ENCODE results near the gene NRXN2. TPM values are rescaled to one million over a fixed set of nuclear protein-coding genes. Genes with fewer than 3 reads are reported as not detected.

Gene NRXN2
- total and polyA plus RNA-seq, 2 of the 13 experiments (the other 11 are each of a cell fraction or from before 2014, with no cell fraction given): not detected

DNA sequence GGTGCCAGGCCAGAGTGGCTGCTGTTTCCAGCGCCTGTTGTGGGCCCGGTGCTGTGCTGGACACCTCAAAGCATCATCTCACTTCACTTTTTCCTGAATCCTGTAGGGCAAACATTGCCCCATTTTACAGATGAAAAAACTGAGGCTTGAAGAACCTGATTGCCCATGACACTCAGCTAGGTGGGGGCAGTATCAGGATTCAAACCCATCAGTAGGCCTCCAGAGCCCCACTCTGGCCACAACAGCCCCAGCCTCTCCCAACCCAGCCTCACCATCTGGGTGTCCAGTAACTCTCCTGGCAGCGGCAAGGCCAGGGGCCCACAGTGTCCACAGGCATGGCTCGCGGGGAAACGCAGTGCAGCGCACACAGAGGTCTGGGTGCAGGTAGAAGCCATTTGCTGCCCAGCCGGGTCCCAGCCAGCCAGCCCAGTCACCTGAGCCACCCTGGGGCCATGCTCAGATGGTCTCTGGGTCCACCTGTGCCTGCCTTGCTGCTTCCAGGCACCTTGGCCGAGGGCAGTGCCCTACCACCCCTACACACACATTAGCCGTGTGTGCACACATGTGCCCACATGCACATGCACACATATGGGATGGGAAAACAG, 120.4 kb downstream of the NRXN2 start:
- no peak overlapping the region for H3K4me3 ChIP-seq (replicated peaks in 1 of 3; ENCODE audit: insufficient read depth in 1 of 3, low read depth in 2 of 3, low read length in 3 of 3)
- intact Hi-C loops (cut with micrococcal nuclease; ENCODE audit: unreplicated experiment) (no loop called here), in situ Hi-C loops (cut with HindIII; ENCODE audit: extremely low pct_ligation_motif_present, low pct_unique_long_range_greater_than_20kb) (no loop called here)
- CTCF ChIA-PET (ENCODE audit: low intra/inter-chr PET ratio, low total read pairs): no interaction called here
- H3K9ac ChIP-seq (ENCODE audit: insufficient read depth, low read depth, low read length): no peak overlapping the region
- no peaks in the 10 kb centered on the region for H3K9me3 ChIP-seq (ENCODE audit: low read length)
- FAIRE-seq (no peak), ATAC-seq (no peak), DNase-seq (ENCODE audit: low spot score) (no peak)
- no peaks in the 10 kb centered on the region for H3K79me2 ChIP-seq (ENCODE audit: insufficient read depth, low read length)
- 25% methylated on average over 4 of the region's 10 CpGs for WGBS (ENCODE audit: low lambda C conversion rate)
- no TSS peak for BruUV-seq (replicated peaks)
- H3K4me1 ChIP-seq (ENCODE audit: insufficient read depth, low read length): no peaks in the 10 kb centered on the region; the same call in 1 of the 2 replicates
- no peak overlapping the region for H3K27ac ChIP-seq (ENCODE audit: extremely low read length, insufficient read depth, low read length)
- H3K27me3 ChIP-seq (ENCODE audit: control insufficient read depth in 1 of 2, insufficient read depth in 2 of 2, low read length in 2 of 2): peaks cover 11 to 34% of the 10 kb centered on the region in 2 experiments; a peak in 3 of 5 replicates
- no peaks in the 10 kb centered on the region for H4K20me1 ChIP-seq (ENCODE audit: insufficient read depth, low read length)
- no peaks in the 10 kb centered on the region for H3K36me3 ChIP-seq (replicated peaks in 1 of 2; ENCODE audit: control insufficient read depth in 1 of 2, insufficient read depth in 2 of 2, low read length in 2 of 2)
- POLR2A ChIA-PET: no interaction called here
- H3K4me2 ChIP-seq (ENCODE audit: low read depth, low read length): no peak overlapping the region
- no peak overlapping the region for H2AFZ ChIP-seq (ENCODE audit: low read length)
- TF ChIP-seq DNMT3B (CRISPR knock-in tag; conservative IDR thresholded peaks at IDR 0.05): no peak
- TF ChIP-seq ZNF510 (CRISPR knock-in tag; IDR thresholded peaks at IDR 0.05; ENCODE audit: low read depth): no peak
- peak; percentile 65; the same call in 1 of the 2 replicates for TF ChIP-seq ZNF629 (CRISPR knock-in tag; conservative IDR thresholded peaks at IDR 0.05)
- TF ChIP-seq, protein P1, sequence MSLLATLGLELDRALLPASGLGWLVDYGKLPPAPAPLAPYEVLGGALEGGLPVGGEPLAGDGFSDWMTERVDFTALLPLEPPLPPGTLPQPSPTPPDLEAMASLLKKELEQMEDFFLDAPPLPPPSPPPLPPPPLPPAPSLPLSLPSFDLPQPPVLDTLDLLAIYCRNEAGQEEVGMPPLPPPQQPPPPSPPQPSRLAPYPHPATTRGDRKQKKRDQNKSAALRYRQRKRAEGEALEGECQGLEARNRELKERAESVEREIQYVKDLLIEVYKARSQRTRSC (CRISPR knock-in tag; IDR thresholded peaks at IDR 0.05; ENCODE audit: low read depth): no peak
- TF ChIP-seq ZNF260 (CRISPR knock-in tag; IDR thresholded peaks at IDR 0.05; ENCODE audit: borderline replicate concordance, low read depth): no peak

DNA sequence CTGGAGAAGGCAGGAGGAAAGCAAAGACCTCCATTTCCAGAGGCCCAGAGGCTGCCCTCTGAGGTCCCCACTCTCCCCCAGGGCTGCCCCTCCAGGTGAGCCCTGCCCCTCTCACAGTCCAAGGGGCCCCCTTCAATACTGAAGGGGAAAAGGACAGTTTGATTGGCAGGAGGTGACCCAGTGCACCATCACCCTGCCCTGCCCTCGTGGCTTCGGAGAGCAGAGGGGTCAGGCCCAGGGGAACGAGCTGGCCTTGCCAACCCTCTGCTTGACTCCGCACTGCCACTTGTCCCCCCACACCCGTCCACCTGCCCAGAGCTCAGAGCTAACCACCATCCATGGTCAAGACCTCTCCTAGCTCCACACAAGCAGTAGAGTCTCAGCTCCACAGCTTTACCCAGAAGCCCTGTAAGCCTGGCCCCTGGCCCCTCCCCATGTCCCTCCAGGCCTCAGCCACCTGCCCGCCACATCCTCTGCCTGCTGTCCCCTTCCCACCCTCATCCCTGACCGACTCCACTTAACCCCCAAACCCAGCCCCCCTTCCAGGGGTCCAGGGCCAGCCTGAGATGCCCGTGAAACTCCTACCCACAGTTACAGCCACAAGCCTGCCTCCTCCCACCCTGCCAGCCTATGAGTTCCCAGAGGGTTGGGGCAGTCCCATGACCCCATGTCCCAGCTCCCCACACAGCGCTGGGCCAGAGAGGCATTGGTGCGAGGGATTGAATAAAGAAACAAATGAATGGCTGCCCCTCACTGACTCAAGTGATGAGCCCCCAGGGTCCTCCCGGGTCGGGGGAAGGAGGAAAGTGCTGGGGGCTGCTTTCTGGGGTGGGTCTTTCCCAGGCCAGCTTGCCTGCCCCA, 121.2 kb downstream of the NRXN2 start:
- Histone ChIP-seq H3K27me3 (ENCODE audit: control insufficient read depth in 1 of 2, insufficient read depth in 2 of 2, low read length in 2 of 2) (peaks cover 10 to 34% of the 10 kb centered on the region in 2 experiments; a peak in 3 of 5 replicates), H3K4me2 (ENCODE audit: low read depth, low read length) (no peak overlapping the region), H3K4me3 (replicated peaks in 1 of 3; ENCODE audit: insufficient read depth in 1 of 3, low read depth in 2 of 3, low read length in 3 of 3) (no peak overlapping the region), H3K79me2 (ENCODE audit: insufficient read depth, low read length) (no peaks in the 10 kb centered on the region), H3K27ac (ENCODE audit: extremely low read length, insufficient read depth, low read length) (no peak overlapping the region), H3K36me3 (replicated peaks in 1 of 2; ENCODE audit: control insufficient read depth in 1 of 2, insufficient read depth in 2 of 2, low read length in 2 of 2) (no peaks in the 10 kb centered on the region), H3K4me1 (ENCODE audit: insufficient read depth, low read length) (no peaks in the 10 kb centered on the region; the same call in 1 of the 2 replicates), H3K9ac (ENCODE audit: insufficient read depth, low read depth, low read length) (no peak overlapping the region), H4K20me1 (ENCODE audit: insufficient read depth, low read length) (no peaks in the 10 kb centered on the region), H2AFZ (ENCODE audit: low read length) (no peak overlapping the region), H3K9me3 (ENCODE audit: low read length) (no peaks in the 10 kb centered on the region)
- intact Hi-C loops (cut with micrococcal nuclease; ENCODE audit: unreplicated experiment) (no loop called here), in situ Hi-C loops (cut with HindIII; ENCODE audit: extremely low pct_ligation_motif_present, low pct_unique_long_range_greater_than_20kb) (no loop called here)
- DNase-seq (ENCODE audit: low spot score) (no peak), FAIRE-seq (no peak), ATAC-seq (no peak)
- BruUV-seq (replicated peaks): no TSS peak
- WGBS (ENCODE audit: low lambda C conversion rate): 45% methylated on average over 7 of the region's 12 CpGs
- ChIA-PET CTCF (ENCODE audit: low intra/inter-chr PET ratio, low total read pairs) (no interaction called here), POLR2A (no interaction called here)
- TF ChIP-seq, protein P2, sequence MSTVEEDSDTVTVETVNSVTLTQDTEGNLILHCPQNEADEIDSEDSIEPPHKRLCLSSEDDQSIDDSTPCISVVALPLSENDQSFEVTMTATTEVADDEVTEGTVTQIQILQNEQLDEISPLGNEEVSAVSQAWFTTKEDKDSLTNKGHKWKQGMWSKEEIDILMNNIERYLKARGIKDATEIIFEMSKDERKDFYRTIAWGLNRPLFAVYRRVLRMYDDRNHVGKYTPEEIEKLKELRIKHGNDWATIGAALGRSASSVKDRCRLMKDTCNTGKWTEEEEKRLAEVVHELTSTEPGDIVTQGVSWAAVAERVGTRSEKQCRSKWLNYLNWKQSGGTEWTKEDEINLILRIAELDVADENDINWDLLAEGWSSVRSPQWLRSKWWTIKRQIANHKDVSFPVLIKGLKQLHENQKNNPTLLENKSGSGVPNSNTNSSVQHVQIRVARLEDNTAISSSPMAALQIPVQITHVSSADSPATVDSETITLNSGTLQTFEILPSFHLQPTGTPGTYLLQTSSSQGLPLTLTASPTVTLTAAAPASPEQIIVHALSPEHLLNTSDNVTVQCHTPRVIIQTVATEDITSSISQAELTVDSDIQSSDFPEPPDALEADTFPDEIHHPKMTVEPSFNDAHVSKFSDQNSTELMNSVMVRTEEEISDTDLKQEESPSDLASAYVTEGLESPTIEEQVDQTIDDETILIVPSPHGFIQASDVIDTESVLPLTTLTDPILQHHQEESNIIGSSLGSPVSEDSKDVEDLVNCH (CRISPR knock-in tag; IDR thresholded peaks at IDR 0.05): no peak
- TF ChIP-seq GABPB1 (CRISPR knock-in tag; IDR thresholded peaks at IDR 0.05): no peak
- TF ChIP-seq MED13 (CRISPR knock-in tag; IDR thresholded peaks at IDR 0.05): no peak
- TF ChIP-seq, protein P3, sequence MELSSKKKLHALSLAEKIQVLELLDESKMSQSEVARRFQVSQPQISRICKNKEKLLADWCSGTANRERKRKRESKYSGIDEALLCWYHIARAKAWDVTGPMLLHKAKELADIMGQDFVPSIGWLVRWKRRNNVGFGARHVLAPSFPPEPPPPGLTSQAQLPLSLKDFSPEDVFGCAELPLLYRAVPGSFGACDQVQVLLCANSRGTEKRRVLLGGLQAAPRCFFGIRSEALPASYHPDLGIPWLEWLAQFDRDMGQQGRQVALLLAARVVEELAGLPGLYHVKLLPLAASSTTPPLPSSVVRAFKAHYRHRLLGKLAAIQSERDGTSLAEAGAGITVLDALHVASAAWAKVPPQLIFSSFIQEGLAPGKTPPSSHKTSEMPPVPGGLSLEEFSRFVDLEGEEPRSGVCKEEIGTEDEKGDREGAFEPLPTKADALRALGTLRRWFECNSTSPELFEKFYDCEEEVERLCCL (CRISPR knock-in tag; IDR thresholded peaks at IDR 0.05; ENCODE audit: borderline replicate concordance): no peak
- TF ChIP-seq, protein P4, sequence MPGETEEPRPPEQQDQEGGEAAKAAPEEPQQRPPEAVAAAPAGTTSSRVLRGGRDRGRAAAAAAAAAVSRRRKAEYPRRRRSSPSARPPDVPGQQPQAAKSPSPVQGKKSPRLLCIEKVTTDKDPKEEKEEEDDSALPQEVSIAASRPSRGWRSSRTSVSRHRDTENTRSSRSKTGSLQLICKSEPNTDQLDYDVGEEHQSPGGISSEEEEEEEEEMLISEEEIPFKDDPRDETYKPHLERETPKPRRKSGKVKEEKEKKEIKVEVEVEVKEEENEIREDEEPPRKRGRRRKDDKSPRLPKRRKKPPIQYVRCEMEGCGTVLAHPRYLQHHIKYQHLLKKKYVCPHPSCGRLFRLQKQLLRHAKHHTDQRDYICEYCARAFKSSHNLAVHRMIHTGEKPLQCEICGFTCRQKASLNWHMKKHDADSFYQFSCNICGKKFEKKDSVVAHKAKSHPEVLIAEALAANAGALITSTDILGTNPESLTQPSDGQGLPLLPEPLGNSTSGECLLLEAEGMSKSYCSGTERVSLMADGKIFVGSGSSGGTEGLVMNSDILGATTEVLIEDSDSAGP (CRISPR knock-in tag; IDR thresholded peaks at IDR 0.05; ENCODE audit: borderline replicate concordance): no peak
